ENCODE measurements around the gene HIVEP3.

DNA sequence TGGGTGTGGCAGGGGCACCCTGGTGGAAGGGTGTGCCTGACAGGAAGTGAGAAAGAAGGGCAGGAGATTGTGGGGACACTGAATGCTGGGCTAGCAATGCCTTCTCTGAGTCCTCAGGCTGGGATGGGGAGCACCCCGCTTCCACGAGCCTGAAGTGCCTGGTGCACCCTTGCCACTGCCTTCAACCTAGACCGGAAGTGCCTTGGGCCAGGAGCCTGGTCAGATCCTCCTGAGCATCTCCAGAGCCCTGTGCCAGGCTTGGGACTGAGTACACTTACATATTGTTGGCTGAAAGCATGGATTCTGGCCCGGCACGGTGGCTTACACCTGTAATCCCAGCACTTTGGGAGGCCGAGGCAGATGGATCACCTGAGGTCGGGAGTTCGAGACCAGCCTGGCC, 228.4 kb downstream of the HIVEP3 start:
- TF ChIP-seq POLR2A (IDR thresholded peaks at IDR 0.05; ENCODE audit: low read depth, low read length), result no peak
- TF ChIP-seq TAF1 (IDR thresholded peaks at IDR 0.05; ENCODE audit: low read depth, low read length), result no peak
- no peak for TF ChIP-seq POLR2AphosphoS5 (IDR thresholded peaks at IDR 0.05; ENCODE audit: low read depth, low read length)
- no peak for TF ChIP-seq PAX5 (IDR thresholded peaks at IDR 0.05; ENCODE audit: insufficient read depth, low read length, severe bottlenecking)

Data from GM12891 (cell line).